Erythroblast (primary cell): Measurements from ENCODE around the gene IBSP.

ENCODE experiments used
- GATA1 ChIP-seq: IDR thresholded peaks from 2 replicates; pipeline ENCODE4 v1.6.1; 2011; ENCODE audit warnings: low read depth, mild to moderate bottlenecking, control low read depth, low read length, moderate library complexity
- POLR2A ChIP-seq: IDR thresholded peaks from 2 replicates; pipeline ENCODE4 v1.6.1; 2011; ENCODE audit warnings: mild to moderate bottlenecking, low read length

- TF ChIP-seq POLR2A (no peak), GATA1 (no peak)
Measured at GRCh38 chr4:87781569-87781968, 17.8 kb upstream of the IBSP start.
